Measurements from ENCODE around the gene UMODL1.
"Not testable (repeated sequence)": the region's sequence is repeated elsewhere in the genome, so short reads cannot be mapped to it uniquely, and the experiment has no call there.

UMODL1 gene

GRCh38 chr21:42069843-42070242 lies 1.3 kb upstream of the UMODL1 start:
- TF ChIP-seq CTCF (conservative IDR thresholded peaks at IDR 0.05; ENCODE audit: low read depth, low read length) = no peak
- no peak overlapping the region for H3K4me3 ChIP-seq (ENCODE audit: low read length)
- no peak for DNase-seq (ENCODE audit: low read depth)

GRCh38 chr21:42073145-42074099 lies 2.3 kb downstream of the UMODL1 start:
- H3K4me3 ChIP-seq (ENCODE audit: low read length) = no peak overlapping the region
- no peak for DNase-seq (ENCODE audit: low read depth)
- peak; percentile 7 for TF ChIP-seq CTCF (conservative IDR thresholded peaks at IDR 0.05; ENCODE audit: low read depth, low read length)

GRCh38 chr21:42075686-42076471 lies 4.8 kb downstream of the UMODL1 start:
- DNase-seq (ENCODE audit: low read depth) = no peak
- no peak for TF ChIP-seq CTCF (conservative IDR thresholded peaks at IDR 0.05; ENCODE audit: low read depth, low read length)
- H3K4me3 ChIP-seq (ENCODE audit: low read length) = no peak overlapping the region

GRCh38 chr21:42077685-42078238 lies 6.6 kb downstream of the UMODL1 start:
- not testable (repeated sequence) for H3K4me3 ChIP-seq (ENCODE audit: low read length); DNase-seq (ENCODE audit: low read depth)

GRCh38 chr21:42078247-42079007 lies 7.3 kb downstream of the UMODL1 start:
- H3K4me3 ChIP-seq (ENCODE audit: low read length); DNase-seq (ENCODE audit: low read depth): not testable (repeated sequence)

- no peak for DNase-seq (ENCODE audit: low read depth)
- no peak overlapping the region for H3K4me3 ChIP-seq (ENCODE audit: low read length)
- no peak for TF ChIP-seq CTCF (conservative IDR thresholded peaks at IDR 0.05; ENCODE audit: low read depth, low read length)
Measured at GRCh38 chr21:42079008-42079938, 8.2 kb downstream of the UMODL1 start.
